RWPE1 (cell line): ENCODE measurements around the gene CNTNAP2.

ENCODE experiments used
- CTCF ChIA-PET: fragments of 350-600 bp; sonication (Branson Sonifier 250); formaldehyde crosslinking; extraction: SDS; loops from one replicate; lab custom pipeline; 2021; lab: Yijun Ruan, JAX
- POLR2A ChIA-PET: fragments of 400-600 bp; formaldehyde crosslinking; extraction: SDS; loops from one replicate; lab custom pipeline; 2020; ENCODE audit warnings: antibody characterized with exemption; ENCODE audit not compliant: low non-redundant PET; lab: Yijun Ruan, JAX
- DNase-seq: peaks from one replicate; pipeline ENCODE4 v3.0.0; 2012; ENCODE audit warnings: low spot score
- H3K27ac ChIP-seq: fragments of 450-650 bp; 2 replicates; pipeline ENCODE4 v1.5.1; 2017
- CTCF ChIP-seq: fragments of 450-650 bp; conservative IDR thresholded peaks from 2 replicates; pipeline ENCODE4 v1.5.1; 2017; ENCODE audit warnings: low read depth, mild to moderate bottlenecking

Gene CNTNAP2

GRCh38 chr7:148385009-148385682, 2268.5 kb downstream of the CNTNAP2 start:
- H3K27ac ChIP-seq, result no peak overlapping the region
- CTCF ChIA-PET, result interaction anchor here (0.5 to 0.7 kb wide), 2 partner anchors 11 to 29 kb away, joined by 3 to 6 read pairs; no protein-coding TSS in a partner anchor
- TF ChIP-seq CTCF, result no peak
- POLR2A ChIA-PET, result no interaction called here
- DNase-seq, result no peak

- ChIA-PET CTCF (interaction anchor here (0.7 kb wide), 1 partner anchor 63 kb away, joined by 6 read pairs; no protein-coding TSS in a partner anchor), POLR2A (no interaction called here)
- DNase-seq, result no peak
- H3K27ac ChIP-seq, result no peak overlapping the region
- TF ChIP-seq CTCF, result no peak
Observed at GRCh38 chr7:148390381-148390780, 2273.8 kb downstream of the CNTNAP2 start.

GRCh38 chr7:148391591-148391990, 2275.0 kb downstream of the CNTNAP2 start:
- no peak overlapping the region for H3K27ac ChIP-seq
- no peak for DNase-seq
- ChIA-PET POLR2A (no interaction called here), CTCF (no interaction called here)
- TF ChIP-seq CTCF, result no peak

GRCh38 chr7:148394582-148394981, 2278.0 kb downstream of the CNTNAP2 start:
- no peak for DNase-seq
- no peak overlapping the region for H3K27ac ChIP-seq
- POLR2A ChIA-PET, result no interaction called here
- TF ChIP-seq CTCF, result no peak
- CTCF ChIA-PET, result no interaction called here

- DNase-seq, result no peak
- ChIA-PET POLR2A (no interaction called here), CTCF (interaction anchor here (0.6 kb wide), 1 partner anchor 11 kb away, joined by 3 read pairs; no protein-coding TSS in a partner anchor)
- TF ChIP-seq CTCF, result no peak
- H3K27ac ChIP-seq, result no peak overlapping the region
Observed at GRCh38 chr7:148395352-148395811, 2278.8 kb downstream of the CNTNAP2 start.

GRCh38 chr7:148395990-148396716, 2279.6 kb downstream of the CNTNAP2 start:
- POLR2A ChIA-PET, result no interaction called here
- CTCF ChIA-PET, result interaction anchor here (0.6 kb wide), 1 partner anchor 11 kb away, joined by 3 read pairs; no protein-coding TSS in a partner anchor
- TF ChIP-seq CTCF, result no peak
- no peak for DNase-seq
- no peak overlapping the region for H3K27ac ChIP-seq
